RPMI8226 (cell line): ENCODE results near the gene DPYSL5.
"Not testable (repeated sequence)": the region's sequence is repeated elsewhere in the genome, so short reads cannot be mapped to it uniquely, and the experiment has no call there.

ENCODE experiments used
- DNase-seq: peaks from one replicate; pipeline ENCODE4 v3.0.0-alpha.2; 2015

The DPYSL5 gene

DNA sequence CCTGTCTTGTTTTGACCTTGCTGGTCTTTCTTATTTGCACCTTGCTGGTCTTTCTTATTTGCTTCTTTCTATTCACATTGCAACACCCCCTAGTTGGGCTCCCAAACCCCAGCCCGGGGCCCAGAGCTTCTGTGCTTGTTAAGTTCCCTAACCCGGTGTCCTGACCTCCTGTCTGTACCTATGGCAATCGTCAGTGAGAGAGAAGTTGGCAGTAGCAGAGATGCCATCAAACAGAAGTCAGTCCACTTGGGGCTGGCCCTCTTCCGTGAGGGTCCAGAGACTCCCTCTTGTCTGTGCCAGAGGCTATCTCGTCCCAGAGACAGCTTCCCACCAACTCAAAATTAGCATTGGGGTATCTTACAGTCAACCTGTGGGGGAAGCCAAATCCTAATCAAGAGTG, 55.7 kb downstream of the DPYSL5 start:
- no peak for DNase-seq

DNA sequence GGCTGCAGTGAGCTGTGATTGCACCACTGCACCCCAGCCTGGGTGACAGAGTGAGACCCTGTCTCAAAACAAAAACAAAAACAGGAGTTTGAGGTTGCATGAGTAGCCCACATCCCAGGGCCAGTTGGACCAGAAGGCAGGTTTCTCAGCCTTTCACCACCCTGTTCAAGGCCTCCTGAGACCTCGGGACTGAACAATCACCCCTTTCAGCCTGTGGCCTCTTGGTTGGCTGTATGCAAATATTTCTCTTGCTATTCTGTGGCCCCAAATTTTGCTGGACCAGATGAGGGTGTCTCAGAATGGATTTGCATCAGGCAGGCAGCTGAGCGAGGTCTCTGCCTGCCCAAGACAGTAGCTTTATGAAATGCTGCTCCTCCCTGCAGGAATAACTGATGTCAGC, 56.9 kb downstream of the DPYSL5 start:
- DNase-seq: no peak

DNA sequence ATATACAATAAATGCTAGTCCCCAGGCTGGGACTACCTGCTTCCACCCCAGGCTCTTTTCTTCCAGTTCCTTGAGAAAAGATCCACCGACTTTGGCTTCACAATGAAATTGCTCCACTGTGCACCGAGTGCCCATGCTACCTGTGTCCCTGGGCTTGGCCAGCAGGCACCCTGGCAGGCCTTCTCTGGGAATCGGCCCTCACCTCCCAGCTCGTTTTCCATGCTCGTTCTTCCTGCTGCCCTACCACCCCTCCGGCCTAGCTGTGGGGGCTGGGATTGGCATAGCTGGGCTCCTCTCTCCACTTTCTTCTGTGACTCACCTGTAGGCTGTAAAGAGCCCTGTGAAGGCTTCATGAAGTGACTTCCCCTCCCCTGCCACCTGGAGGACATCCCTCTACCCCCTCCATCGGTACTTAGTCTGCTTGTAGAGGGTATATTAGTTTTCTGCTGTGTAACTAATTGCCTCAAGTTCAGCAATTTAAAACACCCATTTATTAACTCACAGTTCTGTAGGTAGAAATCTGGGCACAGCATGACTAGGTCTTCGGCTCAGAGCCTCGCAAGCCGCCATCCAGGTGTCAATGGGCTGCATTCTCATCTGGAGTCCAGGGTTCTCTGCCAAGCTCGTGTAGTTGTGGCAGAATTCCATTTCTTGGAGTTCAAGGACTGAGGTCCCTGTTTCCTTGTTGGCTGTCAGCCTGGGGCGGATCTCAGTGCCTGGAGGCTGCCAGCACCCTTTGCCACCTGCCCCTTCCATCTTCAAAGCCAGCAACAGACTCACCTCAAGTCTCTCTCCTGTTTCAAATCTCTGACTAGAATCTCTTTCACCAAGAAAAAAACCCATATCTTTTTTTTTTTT, 57.6 kb downstream of the DPYSL5 start:
- DNase-seq: no peak

DNA sequence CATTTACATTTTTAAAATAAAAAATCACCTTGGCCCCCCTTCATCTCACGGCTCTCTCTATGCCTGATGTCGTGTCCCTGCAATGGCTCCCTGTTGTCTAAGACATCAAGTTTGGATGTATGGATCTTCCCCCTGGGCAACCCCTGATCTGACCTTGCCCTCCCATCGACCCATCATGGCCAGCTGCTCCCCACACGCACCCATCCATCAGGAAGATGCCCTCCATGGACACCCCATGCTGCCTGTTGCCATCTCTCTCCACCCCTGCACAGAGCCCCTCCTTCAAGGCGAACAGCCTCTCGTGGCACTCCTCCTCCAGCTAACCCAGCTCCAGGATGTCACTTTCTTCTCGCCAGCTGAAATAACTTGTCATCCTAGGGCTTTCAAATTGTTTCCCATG, 59.5 kb downstream of the DPYSL5 start:
- DNase-seq: no peak

DNA sequence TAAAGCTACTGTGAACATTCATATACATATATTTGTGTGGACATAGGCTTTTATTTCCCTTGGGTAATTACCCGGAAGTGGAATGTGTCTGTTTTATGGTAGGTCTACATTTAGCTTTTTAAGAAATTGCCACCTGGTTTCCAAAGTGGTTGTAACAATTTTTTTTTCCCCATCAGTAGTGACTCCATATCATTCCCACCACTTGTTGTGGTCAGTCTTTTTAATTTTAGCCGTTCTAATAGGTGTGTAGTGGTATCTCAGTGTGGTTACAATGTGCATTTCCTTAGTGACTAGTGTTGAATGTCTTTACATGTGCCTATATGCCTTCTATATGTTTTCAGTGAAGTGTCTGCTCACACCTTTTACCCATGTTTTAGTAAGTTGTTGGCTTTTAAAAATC, 62.2 kb downstream of the DPYSL5 start:
- DNase-seq: no peak

DNA sequence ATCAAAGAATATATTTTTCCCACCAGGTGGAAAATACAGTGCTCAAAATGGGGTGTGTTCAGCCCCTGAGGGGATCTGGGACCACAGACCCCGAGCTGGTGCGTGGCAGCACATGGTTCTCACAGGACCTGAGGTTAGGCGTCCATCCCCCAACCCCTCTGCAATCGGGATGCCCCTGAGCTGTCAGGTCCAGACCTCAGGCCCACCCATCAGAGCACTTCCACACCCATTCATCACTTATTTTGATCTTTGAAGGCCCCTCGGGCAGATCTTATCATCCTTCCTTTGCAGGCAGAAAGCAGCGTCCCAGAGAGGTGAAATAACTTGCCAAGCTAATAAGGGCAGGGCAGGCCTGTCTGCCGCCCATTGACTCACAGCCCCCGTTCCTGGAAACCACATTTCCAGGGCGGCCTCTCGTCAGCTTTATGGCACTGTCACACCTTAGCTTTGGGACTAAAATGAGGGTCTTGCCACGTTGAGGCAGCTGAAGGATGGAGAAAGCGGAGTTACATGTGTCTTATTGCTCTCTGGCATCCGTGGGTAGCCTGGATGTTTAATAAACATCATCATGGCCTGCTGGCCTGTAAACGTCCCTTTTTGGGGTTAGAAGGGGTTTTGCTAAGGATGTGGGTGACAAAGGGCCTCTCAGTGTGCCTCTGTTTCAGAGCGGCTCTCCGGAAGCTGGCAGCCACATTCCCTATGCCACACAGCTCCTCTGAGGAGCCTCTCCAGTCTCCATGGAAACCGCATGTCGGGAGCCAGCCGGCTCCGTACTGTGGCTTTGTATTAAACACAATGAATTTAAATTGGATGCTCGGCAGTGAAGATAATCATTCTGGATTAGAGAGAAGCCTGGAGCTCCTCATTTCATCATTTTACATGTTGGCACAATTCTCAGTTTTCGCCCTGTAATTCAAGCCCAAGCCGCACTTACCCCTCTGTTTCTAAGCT, 64.3 kb downstream of the DPYSL5 start:
- no peak for DNase-seq

- no peak for DNase-seq
Measured at GRCh38 chr2:26913606-26913998, 65.7 kb downstream of the DPYSL5 start.

GRCh38 chr2:26913999-26914658, 66.2 kb downstream of the DPYSL5 start:
- DNase-seq: no peak

DNA sequence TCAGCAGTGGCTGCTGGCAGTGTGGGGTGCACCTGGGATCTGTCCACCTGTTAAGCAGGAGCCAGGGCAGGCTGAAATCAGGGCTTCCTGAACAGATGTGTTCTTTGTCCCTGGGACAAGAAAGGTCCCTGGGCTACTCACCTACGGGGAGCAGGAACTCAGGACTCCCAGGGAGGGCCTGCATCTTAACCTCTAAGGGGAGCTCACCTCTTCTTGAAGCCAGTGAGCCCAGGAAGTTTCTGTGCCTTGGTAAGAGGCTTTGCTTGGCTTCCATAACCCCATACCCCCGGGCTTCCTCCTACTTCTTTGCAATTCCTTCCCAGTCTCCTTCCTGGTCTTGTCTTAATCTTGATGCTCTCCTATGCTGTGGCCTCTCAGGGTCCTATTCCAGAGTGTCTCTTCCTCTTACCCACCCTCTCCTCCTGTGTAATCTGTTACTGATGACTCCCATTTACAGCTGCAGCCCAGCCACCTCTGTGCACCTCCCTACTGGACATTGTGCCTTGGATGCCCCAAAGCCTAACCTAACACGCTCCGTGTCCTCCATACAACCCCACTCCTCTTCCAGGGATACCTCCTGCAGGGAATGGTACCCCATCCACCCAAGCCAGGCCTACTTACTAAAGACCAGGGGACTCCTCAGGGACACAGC, 66.9 kb downstream of the DPYSL5 start:
- no peak for DNase-seq

- DNase-seq: no peak
Measured at GRCh38 chr2:26915316-26915715, 67.4 kb downstream of the DPYSL5 start.

DNA sequence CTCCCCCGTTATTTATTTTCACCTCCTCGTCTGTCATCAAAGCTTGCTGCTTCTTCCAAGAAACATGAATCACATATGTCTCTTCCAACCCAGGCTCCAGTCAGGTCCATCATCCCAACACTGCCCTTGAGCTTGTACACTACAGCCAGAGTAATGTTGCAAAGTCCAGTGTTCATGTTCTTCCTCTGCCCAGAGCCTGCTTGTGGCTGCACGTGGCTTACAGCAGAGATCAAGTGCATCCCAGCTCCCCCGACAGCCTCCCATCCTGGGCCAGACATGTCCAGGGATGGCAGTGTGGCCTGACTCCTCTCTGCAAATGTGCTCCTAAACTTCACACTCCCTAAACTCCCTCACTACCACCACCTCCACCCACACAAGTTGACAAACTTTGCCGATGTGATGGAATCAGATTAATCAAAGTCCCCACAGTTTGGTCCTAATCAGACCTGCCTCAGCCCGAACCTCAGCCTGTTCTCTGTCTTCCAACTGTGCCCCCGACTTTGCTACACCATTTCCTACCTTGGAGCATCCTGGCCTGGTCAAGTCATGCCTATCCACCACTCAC, 68.3 kb downstream of the DPYSL5 start:
- no peak for DNase-seq

DNA sequence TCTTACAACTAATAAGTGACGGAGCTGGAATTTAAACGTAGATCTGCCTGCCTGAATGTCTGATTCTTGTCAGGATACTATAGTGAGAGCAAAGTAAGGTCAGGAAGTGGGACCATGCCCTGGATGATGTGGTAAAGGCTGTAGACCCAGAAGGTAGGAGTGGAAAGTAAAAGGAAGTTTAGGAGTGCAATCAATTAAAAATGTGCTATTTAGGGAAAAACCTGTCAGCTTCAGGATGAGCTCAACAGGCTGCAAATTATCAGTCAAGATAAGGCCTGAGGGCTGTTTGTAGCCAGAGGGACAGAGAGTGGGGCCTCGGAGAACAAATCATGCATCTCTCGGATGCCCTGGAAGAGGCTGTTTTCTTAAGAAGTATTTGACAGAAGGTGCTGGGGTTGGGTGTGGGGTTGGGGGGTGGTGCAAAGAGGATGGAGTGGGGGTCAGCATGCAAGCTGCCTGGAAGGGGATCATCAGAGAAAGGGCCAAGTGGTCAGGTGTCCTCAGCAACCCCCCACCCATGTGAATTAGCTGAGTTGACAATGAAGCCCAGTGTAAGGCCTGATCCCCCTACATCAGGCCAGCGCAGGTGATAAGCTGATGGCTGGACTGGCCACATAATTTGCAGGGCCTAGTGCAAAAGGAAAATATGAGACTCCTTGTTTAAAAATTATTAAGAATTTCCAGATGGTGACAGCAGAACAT, 69.4 kb downstream of the DPYSL5 start:
- no peak for DNase-seq

DNA sequence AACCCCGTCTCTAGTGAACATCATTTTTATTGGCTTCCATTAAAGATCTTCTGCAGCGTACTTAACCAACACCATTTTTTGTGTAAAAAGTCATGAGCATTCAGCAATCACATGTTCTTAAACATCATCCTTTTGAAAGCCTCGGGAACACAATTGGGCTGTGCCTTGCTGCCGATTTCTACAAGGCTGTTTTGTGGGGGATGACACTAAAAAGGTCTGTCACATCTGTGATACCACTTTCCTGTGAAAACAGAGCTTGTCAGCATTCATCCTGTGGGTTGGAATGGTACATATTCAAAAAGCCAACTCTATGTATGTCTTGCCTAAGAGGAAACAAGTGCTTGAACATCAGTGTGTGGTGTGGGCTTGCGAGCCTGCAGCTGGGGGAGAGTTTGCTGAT, 73.4 kb downstream of the DPYSL5 start:
- peak; percentile 56 for DNase-seq

DNA sequence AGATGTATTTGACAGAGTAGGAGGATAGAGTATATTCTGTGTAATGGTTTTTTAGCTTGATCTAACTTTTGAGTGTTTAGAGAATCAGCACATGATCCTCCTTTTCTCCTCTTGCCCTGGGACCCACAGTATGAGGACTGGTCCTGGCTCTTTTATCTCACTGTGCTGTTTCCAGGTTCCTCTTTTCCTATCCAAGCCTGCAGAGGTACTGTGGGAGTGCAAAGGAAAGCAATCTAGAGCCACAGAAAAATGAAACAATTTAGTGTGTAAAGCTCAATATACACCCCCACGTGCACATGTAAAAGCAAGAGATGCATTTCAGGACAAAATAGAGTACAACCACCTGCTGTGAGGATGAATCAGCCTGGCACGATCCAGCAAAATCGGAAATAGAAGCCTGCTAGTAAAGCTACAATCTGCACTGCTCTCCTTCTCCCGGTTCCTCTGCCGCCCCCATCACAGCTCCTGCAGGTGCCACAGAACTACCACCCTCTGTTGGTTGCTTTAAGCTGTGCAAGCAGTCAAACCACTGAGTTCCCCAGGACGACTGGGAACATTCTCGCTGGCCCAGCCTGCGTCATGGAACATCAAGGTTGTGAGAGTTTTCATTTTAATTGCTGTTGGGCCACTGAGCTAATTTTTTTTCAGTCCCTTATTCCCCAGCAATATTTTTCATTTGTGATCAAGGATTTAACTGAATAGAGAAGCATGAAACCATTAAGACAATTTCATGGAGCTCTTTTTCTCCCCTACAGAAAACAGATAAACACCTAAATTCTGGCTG, 74.7 kb downstream of the DPYSL5 start:
- peak; percentile 75 for DNase-seq

GRCh38 chr2:26923189-26923466, 75.2 kb downstream of the DPYSL5 start:
- not testable (repeated sequence) for DNase-seq

GRCh38 chr2:26924731-26925099, 76.8 kb downstream of the DPYSL5 start:
- DNase-seq: no peak

- no peak for DNase-seq
Measured at GRCh38 chr2:26925100-26925791, 77.3 kb downstream of the DPYSL5 start.

DNA sequence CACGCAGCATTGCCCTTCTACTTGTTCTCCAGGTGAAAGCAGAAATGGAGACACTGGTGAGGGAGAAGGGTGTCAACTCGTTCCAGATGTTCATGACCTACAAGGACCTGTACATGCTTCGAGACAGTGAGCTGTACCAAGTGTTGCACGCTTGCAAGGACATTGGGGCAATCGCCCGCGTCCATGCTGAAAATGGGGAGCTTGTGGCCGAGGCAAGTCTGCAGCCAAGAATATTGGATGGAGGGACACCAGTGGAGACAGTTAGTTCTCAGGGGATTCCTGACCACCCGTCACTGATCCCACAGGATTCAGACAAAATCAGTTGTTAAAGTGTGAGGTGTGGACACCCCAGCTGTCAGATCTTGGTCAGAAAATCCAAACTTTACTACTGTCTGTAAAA, 79.3 kb downstream of the DPYSL5 start:
- DNase-seq: no peak

DNA sequence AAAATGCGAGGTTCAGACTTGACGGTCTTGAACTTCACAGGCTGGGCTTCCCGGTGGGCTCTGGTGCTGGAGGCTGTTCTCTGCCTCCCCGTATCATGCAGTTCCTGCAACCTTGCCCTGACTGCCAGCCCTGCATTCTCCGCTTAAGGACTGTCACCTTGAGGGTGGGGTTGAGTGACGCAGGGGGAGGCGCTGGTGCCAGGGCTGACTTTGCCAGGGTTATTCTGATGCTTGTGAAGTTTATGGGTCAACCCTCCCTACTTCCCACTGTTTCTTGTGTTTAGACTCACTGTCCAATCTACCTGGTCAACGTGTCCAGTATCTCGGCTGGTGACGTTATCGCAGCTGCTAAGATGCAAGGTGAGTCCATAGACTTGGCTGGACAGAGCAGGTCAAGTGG, 85.0 kb downstream of the DPYSL5 start:
- no peak for DNase-seq

GRCh38 chr2:26933431-26934334, 85.8 kb downstream of the DPYSL5 start:
- no peak for DNase-seq
